Stimulated activated CD4-positive, alpha-beta T cell treated with anti-CD3 and anti-CD28 coated beads, Interleukin-12 subunit alpha, Interleukin-12 subunit beta, amount 100 ng/mL, for 24 hours (primary cell): ENCODE results near the gene FAM204A.

ENCODE experiments used
- DNase-seq, 2 experiments: peaks; one replicate each; pipeline ENCODE4 v3.0.0-alpha.2; 2020; ENCODE audit warnings: low read depth in 2 of 2

Gene FAM204A

GRCh38 chr10:118330295-118331076 lies 11.6 kb downstream of the FAM204A start:
- no peak for DNase-seq

- DNase-seq, result no peak
Measured at GRCh38 chr10:118324140-118324539, 18.0 kb downstream of the FAM204A start.

GRCh38 chr10:118321724-118322575 lies 20.2 kb downstream of the FAM204A start:
- DNase-seq, result no peak

GRCh38 chr10:118315629-118316028 lies 26.5 kb downstream of the FAM204A start:
- DNase-seq, result no peak

- no peak for DNase-seq
Measured at GRCh38 chr10:118314882-118315281, 27.2 kb downstream of the FAM204A start.

- no peak for DNase-seq
Measured at GRCh38 chr10:118311505-118311904, 30.6 kb downstream of the FAM204A start.

GRCh38 chr10:118310822-118311221 lies 31.3 kb downstream of the FAM204A start:
- DNase-seq, result no peak

GRCh38 chr10:118309911-118310310 lies 32.2 kb downstream of the FAM204A start:
- no peak for DNase-seq

- no peak for DNase-seq
Measured at GRCh38 chr10:118308664-118309063, 33.5 kb downstream of the FAM204A start.

- no peak for DNase-seq
Measured at GRCh38 chr10:118307859-118308258, 34.3 kb downstream of the FAM204A start.

- DNase-seq, result no peak
Measured at GRCh38 chr10:118307220-118307619, 34.9 kb downstream of the FAM204A start.

- no peak for DNase-seq
Measured at GRCh38 chr10:118305730-118306129, 36.4 kb downstream of the FAM204A start.

- no peak for DNase-seq
Measured at GRCh38 chr10:118304521-118304920, 37.6 kb downstream of the FAM204A start.

- no peak for DNase-seq
Measured at GRCh38 chr10:118301211-118301610, 40.9 kb downstream of the FAM204A start.

GRCh38 chr10:118300320-118300719 lies 41.8 kb downstream of the FAM204A start:
- no peak for DNase-seq

GRCh38 chr10:118298787-118299186 lies 43.3 kb downstream of the FAM204A start:
- no peak for DNase-seq

- DNase-seq, result no peak
Measured at GRCh38 chr10:118291122-118291521, 51.0 kb downstream of the FAM204A start.

- no peak for DNase-seq
Measured at GRCh38 chr10:118290471-118290995, 51.6 kb downstream of the FAM204A start.

GRCh38 chr10:118287076-118287806 lies 54.9 kb downstream of the FAM204A start:
- DNase-seq, result no peak

- no peak for DNase-seq
Measured at GRCh38 chr10:118286051-118286838, 55.9 kb downstream of the FAM204A start.

GRCh38 chr10:118282670-118283069 lies 59.5 kb downstream of the FAM204A start:
- DNase-seq, result no peak
